Osteoblast (primary cell): ENCODE data around the gene GOSR2. TPM values are rescaled to one million over a fixed set of nuclear protein-coding genes. Genes with fewer than 3 reads are reported as not detected.

Experiments
- DNase-seq: peaks from one replicate; pipeline ENCODE4 v3.0.0; 2011; ENCODE audit warnings: low spot score, mixed read lengths; ENCODE audit not compliant: insufficient read length; ENCODE audit errors: missing footprints
- H2AFZ ChIP-seq: 2 replicates; pipeline ENCODE4 v1.6.0; 2011; ENCODE audit warnings: mild to moderate bottlenecking, low read length
- H3K27ac ChIP-seq: 2 replicates; pipeline ENCODE4 v1.5.1; 2011; ENCODE audit warnings: mild to moderate bottlenecking, low read depth, low read length, moderate library complexity
- H3K27me3 ChIP-seq: 2 replicates; pipeline ENCODE4 v1.6.0; 2012; ENCODE audit warnings: mild to moderate bottlenecking, control low read depth, inconsistent platforms, low read length, moderate library complexity; ENCODE audit not compliant: insufficient read depth
- H3K36me3 ChIP-seq: 2 replicates; pipeline ENCODE4 v1.5.1; 2011; ENCODE audit warnings: mild to moderate bottlenecking, low read length, control low read depth, moderate library complexity; ENCODE audit not compliant: insufficient read depth
- H3K4me1 ChIP-seq: 2 replicates; pipeline ENCODE4 v1.5.1; 2011; ENCODE audit warnings: mild to moderate bottlenecking, low read length, control low read depth, moderate library complexity; ENCODE audit not compliant: insufficient read depth
- H3K4me2 ChIP-seq: 2 replicates; pipeline ENCODE4 v1.6.0; 2011; ENCODE audit warnings: mild to moderate bottlenecking, low read length; ENCODE audit not compliant: insufficient read depth
- H3K4me3 ChIP-seq: fragments of 200-600 bp; sonication (generic); 3 replicates; pipeline ENCODE4 v1.5.1; 2012; ENCODE audit warnings: mild to moderate bottlenecking, low read length, inconsistent platforms; ENCODE audit not compliant: insufficient read depth
- H3K79me2 ChIP-seq: 2 replicates; pipeline ENCODE4 v1.6.0; 2012; ENCODE audit warnings: mild to moderate bottlenecking, low read length, control low read depth, inconsistent platforms; ENCODE audit not compliant: insufficient read depth
- H3K9me3 ChIP-seq: 2 replicates; pipeline ENCODE4 v1.5.1; 2011; ENCODE audit warnings: low read depth, low read length, control low read depth
- H4K20me1 ChIP-seq: 2 replicates; pipeline ENCODE4 v1.6.0; 2012; ENCODE audit warnings: mild to moderate bottlenecking, low read length, control low read depth; ENCODE audit not compliant: insufficient read depth
- CTCF ChIP-seq: IDR thresholded peaks from 2 replicates; pipeline ENCODE4 v1.5.1; 2011; ENCODE audit warnings: mild to moderate bottlenecking, low read depth, low read length, moderate library complexity; ENCODE audit errors: extremely low read depth
- total RNA-seq: library from RNA; depleted of rRNA; stranded (reverse); fragments of >200 nt; gene quantifications from 2 replicates; pipeline ENCODE4 v1.2.3, GENCODE V29; 2012

GOSR2 gene
- total RNA-seq, 1 donor = 44.9 TPM

- H3K9me3 ChIP-seq = no peaks in the 10 kb centered on the region
- H3K4me3 ChIP-seq = no peak overlapping the region
- H3K4me1 ChIP-seq = peaks cover 18% of the 10 kb centered on the region
- peaks cover 38% of the 10 kb centered on the region for H3K27me3 ChIP-seq
- H4K20me1 ChIP-seq = peaks cover 26% of the 10 kb centered on the region
- H3K27ac ChIP-seq = no peak overlapping the region
- no peak overlapping the region for H3K4me2 ChIP-seq
- H3K79me2 ChIP-seq = no peaks in the 10 kb centered on the region
- no peak for DNase-seq
- TF ChIP-seq CTCF = no peak
- H3K36me3 ChIP-seq = no peaks in the 10 kb centered on the region
- no peak overlapping the region for H2AFZ ChIP-seq
Observed at GRCh38 chr17:46947216-46947615, 24.3 kb downstream of the GOSR2 start.

- Histone ChIP-seq H3K27me3 (peaks cover 41% of the 10 kb centered on the region), H4K20me1 (peaks cover 13% of the 10 kb centered on the region), H3K36me3 (no peaks in the 10 kb centered on the region), H3K9me3 (no peaks in the 10 kb centered on the region), H3K4me3 (no peak overlapping the region), H3K79me2 (no peaks in the 10 kb centered on the region), H3K4me1 (peaks cover 8% of the 10 kb centered on the region), H3K27ac (no peak overlapping the region), H3K4me2 (no peak overlapping the region), H2AFZ (no peak overlapping the region)
- DNase-seq = no peak
- TF ChIP-seq CTCF = no peak
Observed at GRCh38 chr17:46948544-46948943, 25.6 kb downstream of the GOSR2 start.

GRCh38 chr17:46949291-46950174 lies 26.6 kb downstream of the GOSR2 start:
- Histone ChIP-seq H3K79me2 (no peaks in the 10 kb centered on the region), H3K9me3 (no peaks in the 10 kb centered on the region), H3K4me3 (no peak overlapping the region), H3K36me3 (no peaks in the 10 kb centered on the region), H4K20me1 (peaks cover 9% of the 10 kb centered on the region), H3K27ac (no peak overlapping the region), H3K27me3 (peaks cover 41% of the 10 kb centered on the region), H3K4me1 (no peaks in the 10 kb centered on the region), H2AFZ (no peak overlapping the region), H3K4me2 (no peak overlapping the region)
- no peak for DNase-seq
- TF ChIP-seq CTCF = no peak

- Histone ChIP-seq H3K27ac (no peak overlapping the region), H3K79me2 (no peaks in the 10 kb centered on the region), H3K36me3 (no peaks in the 10 kb centered on the region), H2AFZ (no peak overlapping the region), H3K4me1 (no peaks in the 10 kb centered on the region), H3K27me3 (peaks cover 34% of the 10 kb centered on the region), H3K4me3 (no peak overlapping the region), H3K4me2 (no peak overlapping the region), H4K20me1 (peaks cover 6% of the 10 kb centered on the region), H3K9me3 (no peaks in the 10 kb centered on the region)
- TF ChIP-seq CTCF = no peak
- no peak for DNase-seq
Observed at GRCh38 chr17:46950342-46950996, 27.5 kb downstream of the GOSR2 start.
